Epidermal melanocyte (primary cell): ENCODE results near the gene PACSIN1.

Experiments
- DNase-seq: peaks from one replicate; pipeline ENCODE4 v3.0.0; 2011; ENCODE audit warnings: low spot score; ENCODE audit not compliant: insufficient read length

PACSIN1 gene

GRCh38 chr6:34560366-34561226 is 94.7 kb downstream of the PACSIN1 start:
- no peak for DNase-seq

DNA sequence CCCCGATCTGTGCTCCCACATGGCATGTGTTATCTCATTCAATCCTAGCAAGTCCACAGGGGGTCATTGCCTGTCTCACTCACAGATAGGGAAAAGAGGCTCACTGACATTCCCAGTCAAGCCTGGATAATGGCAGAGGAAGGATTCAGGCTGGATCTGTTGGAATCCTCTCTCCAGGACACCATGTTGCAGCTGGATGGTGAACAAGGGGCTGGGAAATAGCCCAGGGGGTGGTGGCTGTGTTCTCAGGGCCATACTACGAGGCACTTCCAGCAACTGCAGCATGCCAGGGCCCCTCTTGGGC is 95.3 kb downstream of the PACSIN1 start:
- DNase-seq = no peak

GRCh38 chr6:34562350-34562749 is 96.5 kb downstream of the PACSIN1 start:
- no peak for DNase-seq

DNA sequence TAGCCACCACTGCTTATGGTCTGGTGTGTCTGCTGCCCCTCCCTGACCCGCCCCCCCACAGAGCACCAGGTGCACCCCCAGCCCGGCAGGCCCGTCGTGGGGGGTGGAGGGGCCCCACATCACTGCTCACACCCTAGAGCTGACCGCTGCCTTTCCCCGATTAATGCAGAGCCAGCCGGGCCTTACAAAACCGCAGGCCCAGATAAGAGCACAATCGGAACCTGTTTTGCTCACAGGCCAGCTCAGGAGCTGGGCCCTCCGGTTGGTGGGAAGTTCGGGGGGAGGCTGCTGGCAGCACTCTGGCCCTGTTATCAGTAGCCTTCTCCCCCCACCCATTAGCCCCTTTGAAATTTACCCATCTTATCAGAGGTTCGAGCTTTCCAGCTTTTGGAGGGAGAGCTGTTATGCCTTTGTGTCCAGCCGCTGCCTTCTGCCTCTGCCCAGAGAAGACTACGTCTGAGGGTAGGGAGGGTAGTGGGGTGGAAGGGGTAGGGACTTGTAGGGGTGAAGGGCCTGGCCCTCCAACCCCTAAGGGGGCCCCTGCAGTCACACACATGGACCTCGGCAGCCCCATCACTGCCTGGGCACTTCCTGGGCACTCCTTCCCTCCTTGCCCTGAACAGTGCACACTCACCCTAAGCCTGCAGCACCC is 97.1 kb downstream of the PACSIN1 start:
- no peak for DNase-seq

- DNase-seq = no peak
These were observed 97.6 kb downstream of the PACSIN1 start for GRCh38 chr6:34563513-34563870.

DNA sequence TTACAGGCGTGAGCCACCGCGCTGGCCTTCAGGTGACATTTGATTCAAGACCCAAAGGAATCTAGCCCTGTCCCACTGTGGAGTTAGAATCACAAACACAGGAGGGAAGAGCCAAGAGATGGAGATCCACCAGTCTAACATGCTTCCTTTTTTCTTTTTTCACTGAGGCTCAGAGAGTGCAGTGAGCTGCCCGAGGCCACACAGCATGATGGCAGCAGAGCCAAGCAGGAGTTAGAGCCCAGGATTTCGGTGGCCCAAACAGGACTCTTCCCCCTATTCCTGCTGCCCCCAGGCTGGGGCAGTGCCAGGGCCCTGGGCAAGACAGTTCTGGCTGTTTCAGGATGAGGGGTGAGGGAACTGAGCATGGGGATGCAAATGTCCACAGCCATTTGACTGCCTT is 98.3 kb downstream of the PACSIN1 start:
- no peak for DNase-seq

- DNase-seq = no peak
These were observed 99.9 kb downstream of the PACSIN1 start for GRCh38 chr6:34565722-34566137.

DNA sequence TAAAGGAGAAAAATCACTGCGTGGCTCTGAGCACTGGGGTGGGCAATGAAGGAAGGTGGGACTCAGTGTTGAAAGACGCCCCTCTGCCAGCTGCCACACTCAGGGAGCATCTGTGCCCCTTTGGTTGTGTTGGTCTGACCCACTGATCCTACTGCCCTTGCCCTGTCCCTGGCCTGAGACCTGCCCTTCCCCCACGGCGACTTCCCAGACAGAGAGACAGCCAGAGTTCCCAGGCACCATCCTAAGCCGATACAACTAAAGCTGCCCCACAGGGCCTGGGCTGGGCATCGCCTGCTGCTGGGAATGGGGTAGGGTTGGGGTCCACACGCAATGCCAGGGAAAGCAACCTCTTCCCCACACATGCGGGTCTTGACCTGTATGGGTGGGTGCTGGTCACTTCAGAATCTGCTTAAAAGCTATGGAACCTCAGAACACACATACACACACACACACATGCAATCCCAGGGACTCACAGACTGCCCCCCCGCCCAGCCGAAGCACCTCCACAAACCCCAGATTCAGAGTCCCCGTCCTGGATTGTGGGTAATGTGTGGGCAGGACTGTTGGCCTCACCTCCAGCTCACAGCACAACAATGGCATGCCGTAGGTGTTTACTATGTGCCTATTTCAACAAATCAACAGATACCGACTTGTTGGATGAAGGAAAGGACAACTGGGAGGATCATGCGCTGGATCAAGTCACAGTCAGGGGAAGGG is 101.1 kb downstream of the PACSIN1 start:
- DNase-seq = no peak

DNA sequence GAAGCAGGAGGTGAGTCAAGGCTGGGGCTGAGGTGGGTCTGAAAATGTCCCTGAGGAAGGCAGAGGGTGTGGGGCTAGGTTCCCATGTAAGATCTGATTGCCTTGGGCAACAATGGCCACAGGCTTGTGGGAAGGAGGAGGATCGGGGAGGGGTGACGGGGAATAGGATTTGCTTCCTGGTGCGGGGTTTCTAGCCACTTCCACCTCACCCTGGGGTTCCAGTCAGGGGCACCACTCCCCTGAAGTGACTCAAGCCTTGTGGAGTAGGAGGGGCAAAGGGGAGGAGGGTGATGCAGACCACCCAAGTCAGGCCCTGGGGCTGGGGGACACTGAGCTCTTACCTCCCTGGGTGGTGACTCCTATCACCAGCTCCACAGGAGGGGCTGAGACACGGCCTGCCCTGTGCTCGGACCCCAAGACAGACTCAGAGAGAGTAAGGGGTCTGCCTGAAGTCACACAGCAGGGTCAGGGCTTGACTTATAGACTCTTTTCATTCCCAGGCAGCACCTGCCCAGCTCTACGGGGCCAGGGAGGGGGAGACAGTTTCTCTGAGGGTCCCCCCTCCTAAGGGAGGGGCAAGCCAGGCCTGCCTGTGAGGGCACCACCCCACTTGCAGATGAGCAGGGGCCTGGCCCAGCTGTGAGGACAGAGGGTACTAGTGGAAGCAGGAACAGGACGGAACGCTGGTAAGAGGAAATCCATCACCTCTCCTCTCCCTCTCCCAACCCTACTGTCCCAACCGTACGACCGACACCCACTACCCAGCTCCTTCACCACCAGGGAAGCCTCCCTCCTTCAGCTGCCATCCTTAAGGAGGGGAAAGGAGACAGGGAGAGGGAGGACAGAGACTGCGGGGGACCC is 102.7 kb downstream of the PACSIN1 start:
- no peak for DNase-seq

DNA sequence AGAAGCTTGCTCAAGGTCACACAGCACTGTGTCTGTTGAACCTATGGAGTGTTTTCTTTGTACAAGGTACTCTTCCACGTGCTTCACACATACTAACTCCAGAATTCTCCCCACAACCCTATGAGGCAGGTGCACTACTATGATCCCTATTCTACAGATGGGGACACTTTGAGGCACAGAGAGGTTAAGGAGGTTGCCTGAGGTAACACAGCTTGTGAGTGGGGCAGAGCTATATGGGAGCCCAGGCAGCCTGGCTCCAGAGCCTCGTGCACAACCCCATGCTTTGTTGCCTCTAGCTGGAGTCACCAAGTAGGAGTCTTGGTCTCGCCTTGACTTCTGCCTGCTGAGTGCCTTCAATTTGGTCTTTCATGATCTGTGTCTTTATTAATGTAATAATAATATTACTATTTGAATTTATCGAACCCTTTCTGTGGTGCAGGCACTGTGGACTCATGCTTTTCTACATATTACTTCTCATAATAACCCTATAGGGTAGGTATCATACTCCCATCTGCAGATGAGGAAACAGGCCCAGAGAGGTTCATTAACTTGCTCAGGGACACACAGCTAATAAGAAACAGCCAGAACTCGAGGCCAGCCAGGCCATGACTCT is 103.6 kb downstream of the PACSIN1 start:
- no peak for DNase-seq

- no peak for DNase-seq
These were observed 104.4 kb downstream of the PACSIN1 start for GRCh38 chr6:34570066-34570833.

GRCh38 chr6:34571388-34571787 is 105.5 kb downstream of the PACSIN1 start:
- no peak for DNase-seq

GRCh38 chr6:34572021-34572420 is 106.1 kb downstream of the PACSIN1 start:
- DNase-seq = no peak

- no peak for DNase-seq
These were observed 106.7 kb downstream of the PACSIN1 start for GRCh38 chr6:34572585-34572984.

GRCh38 chr6:34573567-34574183 is 107.8 kb downstream of the PACSIN1 start:
- no peak for DNase-seq

GRCh38 chr6:34574647-34575293 is 108.9 kb downstream of the PACSIN1 start:
- DNase-seq = no peak

DNA sequence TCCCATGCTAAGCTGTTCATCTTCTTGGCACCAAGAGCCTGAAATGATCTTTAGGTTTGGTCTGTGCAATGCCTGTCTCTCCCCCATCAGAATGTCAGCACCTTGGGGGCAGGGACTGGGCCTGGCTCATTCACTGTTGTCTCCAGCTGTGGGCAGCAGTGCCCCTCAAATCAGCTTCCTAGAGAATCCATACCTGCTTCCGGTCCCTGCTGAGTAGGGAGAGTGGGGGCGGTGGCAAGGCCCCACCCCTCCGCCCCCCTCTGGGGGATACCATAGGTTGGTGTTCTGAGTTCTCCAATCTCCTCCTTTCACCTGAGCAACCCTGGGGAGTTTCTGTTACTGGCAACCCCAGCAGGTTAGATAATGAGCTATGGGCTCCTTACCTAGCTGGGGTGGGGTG is 109.5 kb downstream of the PACSIN1 start:
- no peak for DNase-seq

GRCh38 chr6:34576286-34576955 is 110.5 kb downstream of the PACSIN1 start:
- no peak for DNase-seq
